Measurements from ENCODE around the gene DNASE1L1.

Gene DNASE1L1

DNA sequence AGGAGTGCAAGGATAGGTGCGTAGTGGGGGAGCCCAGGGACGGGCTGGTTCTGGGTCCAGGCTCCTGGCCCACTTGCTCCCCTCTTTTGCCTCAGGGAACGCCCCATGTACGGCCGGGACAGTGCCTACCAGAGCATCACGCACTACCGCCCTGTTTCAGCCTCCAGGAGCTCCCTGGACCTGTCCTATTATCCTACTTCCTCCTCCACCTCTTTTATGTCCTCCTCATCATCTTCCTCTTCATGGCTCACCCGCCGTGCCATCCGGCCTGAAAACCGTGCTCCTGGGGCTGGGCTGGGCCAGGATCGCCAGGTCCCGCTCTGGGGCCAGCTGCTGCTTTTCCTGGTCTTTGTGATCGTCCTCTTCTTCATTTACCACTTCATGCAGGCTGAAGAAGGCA, 28.3 kb downstream of the DNASE1L1 start:
- DNase-seq: no peak

DNA sequence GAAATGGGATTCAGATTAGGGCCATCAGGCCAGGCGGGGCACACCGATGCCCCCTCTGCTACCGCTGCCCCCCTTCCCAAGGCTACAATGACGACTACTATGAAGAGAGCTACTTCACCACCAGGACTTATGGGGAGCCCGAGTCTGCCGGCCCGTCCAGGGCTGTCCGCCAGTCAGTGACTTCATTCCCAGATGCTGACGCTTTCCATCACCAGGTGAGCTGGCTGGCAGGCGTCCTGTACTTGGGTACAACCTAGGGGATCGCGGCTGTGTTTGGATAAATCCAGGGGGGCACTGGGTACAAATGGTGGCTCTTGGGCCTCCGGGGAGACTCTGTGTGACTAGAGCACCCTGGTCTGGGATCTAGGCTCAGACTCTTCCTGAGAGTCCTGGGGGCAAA, 28.9 kb downstream of the DNASE1L1 start:
- DNase-seq: no peak

DNA sequence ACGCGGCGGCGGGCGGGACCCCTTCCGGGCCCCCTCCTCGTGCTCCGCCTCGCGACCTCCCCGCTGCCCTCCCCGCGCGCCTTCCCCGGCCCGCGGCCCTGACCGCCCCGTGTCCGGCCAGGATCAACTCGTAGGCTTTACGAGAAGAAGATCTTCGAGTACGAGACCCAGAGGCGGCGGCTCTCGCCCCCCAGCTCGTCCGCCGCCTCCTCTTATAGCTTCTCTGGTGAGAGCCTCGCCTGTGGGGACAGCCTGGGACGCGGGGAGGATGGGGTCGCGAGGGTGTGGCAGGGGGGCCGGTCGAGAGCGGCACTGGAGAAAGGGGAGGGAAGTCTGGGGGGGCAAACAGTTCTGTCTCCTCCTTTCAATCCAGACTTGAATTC, 29.5 kb downstream of the DNASE1L1 start:
- DNase-seq: no peak

GRCh38 chrX:154378799-154379568, 30.1 kb downstream of the DNASE1L1 start, which contains the start of gene EMD:
EMD (plus strand) TSS chrX:154379295; CDS start chrX:154379485, 190 bp downstream.
- peak; percentile 97 for DNase-seq

GRCh38 chrX:154378059-154378798, 30.8 kb downstream of the DNASE1L1 start:
- DNase-seq: peak; percentile 97

DNA sequence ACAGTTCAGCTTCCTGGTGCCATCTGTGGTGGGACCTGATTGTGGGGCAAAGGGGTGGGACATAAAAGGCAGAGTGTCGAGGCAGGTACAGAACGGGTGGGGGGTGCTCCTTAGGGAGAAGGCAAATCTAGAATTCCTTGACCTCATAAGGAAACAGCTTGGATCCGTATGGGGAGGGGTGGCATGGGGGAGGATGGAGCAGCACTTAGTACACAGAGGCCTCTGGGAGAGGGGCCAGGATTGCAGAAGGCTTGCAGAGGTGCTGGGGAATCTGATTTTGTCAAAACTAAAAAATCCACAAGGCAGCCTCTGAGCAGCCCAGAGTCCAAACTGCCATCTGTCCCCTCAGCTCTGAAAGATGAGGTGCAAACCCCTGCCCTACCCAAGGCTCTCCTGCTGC, 32.3 kb downstream of the DNASE1L1 start:
- DNase-seq: no peak

- no peak for DNase-seq
These were observed 33.9 kb downstream of the DNASE1L1 start for GRCh38 chrX:154375156-154375504.

DNA sequence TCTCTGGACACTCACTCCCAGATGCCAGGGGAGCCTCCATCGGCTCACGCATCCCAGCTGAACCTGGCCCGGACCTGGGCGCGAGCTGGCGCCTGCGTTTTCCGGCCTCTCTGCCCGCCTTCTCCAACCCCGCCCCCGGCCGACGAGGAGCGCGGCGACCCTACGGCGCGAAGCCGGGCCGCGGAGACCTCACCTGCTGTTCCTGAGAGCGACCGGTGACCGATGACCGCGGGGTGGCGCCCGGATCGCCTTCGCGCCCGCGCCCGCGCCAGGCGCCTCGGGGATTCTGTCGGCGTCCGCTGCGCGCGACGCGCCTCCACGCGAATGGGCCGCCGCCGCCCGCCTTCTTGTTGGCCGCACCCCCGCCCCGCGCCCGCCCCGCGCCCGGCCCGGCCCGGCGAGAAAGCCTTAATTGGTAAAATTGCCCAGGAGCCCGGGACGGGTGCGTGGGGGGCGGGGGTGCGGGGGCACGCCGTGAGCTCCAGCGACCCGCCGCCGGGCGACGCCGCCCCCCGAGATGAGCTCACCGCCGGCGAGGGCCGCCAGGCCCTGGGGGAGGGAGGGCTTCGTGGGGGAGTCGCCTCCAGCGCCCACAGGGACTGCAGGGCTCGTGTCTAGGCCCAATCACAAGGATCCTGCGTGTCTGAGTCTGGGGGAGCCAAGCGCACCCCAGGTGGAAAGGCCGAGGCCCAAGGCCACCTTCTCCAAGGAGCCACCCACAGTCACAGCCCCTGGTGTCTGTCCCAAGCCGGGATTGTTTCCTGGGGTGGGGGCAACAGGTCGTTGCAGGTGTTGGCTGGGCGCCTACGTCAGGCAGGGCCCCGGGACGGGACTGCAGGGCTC, 34.5 kb downstream of the DNASE1L1 start, which contains the start of gene FLNA:
TSS of gene FLNA (minus strand) at position 322 of the 843 bp plus-strand sequence. CDS start 3,389 bp downstream, outside the sequence.
- no peak for DNase-seq

- DNase-seq: no peak
These were observed 35.4 kb downstream of the DNASE1L1 start for GRCh38 chrX:154373340-154374306.

DNA sequence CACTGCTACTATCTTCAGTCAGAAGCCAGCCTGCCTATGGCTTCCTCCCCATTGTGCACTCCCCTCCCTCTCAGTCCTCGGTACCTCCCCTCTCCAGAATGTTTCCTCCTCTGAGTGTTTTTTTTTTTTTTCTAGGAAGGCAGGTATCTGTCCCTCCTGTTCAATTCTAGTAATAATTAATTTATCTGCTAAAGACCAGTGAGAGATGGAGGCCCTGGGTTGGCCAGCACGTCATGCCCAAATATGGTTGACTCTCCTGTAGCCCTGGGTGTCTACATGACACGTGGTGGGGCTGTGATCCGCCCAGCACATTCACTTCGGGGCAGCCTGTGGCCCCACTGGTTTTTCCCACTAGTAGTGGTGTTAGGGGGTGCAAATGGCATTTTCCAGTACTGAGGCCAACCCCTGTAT, 36.4 kb downstream of the DNASE1L1 start:
- no peak for DNase-seq

DNA sequence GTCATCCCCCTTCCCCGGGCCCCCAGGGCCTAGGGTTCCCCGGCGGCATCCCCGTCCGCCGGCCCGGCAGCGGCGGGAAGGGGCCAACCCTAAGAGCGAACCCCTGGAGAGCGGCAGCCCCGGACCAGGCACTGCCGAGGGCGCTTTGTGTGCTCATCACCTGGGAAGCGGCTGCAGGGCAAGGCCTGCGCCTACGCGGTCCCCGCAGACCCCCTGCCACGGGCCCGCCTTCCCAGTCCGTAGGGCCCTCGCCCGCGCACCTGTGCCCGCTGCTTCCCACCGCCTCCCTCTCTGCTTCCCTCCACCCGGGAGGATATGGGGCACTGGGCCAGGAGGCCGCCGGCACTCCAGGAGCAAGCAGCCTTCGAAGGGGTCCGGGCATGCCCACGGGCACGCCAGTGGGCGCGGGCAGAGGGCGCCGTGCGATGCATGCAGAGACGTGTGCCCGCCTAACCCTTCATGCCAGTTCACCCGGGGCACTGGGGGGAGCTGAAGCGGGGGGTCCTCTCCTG, 37.2 kb downstream of the DNASE1L1 start:
- DNase-seq: no peak

DNA sequence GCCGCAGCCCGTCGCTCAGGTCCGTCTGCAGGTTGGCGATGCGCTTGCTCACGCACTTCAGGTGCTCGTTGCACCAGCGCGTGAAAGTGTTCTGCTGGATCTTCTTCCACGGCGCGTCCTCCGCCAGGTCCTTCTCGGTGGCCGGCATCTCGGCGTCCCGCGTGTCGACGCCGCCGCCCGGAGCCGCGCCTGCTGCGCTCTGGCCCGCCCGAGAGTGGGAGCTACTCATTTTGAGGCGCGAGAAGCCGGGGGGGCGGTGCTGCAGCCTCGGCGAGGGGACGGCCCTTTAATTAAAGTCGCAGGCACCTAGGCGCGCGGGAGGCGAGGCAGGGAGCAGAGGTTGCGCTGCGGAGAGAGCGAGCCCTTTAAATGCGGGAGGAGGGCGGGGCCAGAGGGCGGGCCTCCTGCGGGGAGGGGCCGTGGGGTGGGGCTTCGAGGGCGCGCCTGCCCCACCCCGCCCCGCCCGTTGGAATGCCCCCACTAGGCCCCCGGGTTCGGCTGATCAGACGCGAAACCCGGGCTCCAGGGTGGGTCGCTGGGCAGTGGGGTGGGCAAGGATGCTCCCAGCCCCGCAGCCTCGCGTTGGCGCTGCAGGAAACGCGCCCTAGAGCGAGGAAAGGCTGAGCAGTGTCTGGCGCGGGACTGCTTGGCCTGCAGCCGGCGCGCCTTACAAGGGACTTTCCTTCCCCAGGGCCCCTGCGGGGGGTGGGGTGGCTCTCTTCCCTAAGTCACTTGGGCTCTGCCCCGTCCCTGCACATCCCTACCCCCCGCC, 37.9 kb downstream of the DNASE1L1 start:
- DNase-seq: peak; percentile 62

- DNase-seq: no peak
These were observed 38.6 kb downstream of the DNASE1L1 start for GRCh38 chrX:154370300-154371016.

- DNase-seq: no peak
These were observed 39.4 kb downstream of the DNASE1L1 start for GRCh38 chrX:154369449-154370299.

DNA sequence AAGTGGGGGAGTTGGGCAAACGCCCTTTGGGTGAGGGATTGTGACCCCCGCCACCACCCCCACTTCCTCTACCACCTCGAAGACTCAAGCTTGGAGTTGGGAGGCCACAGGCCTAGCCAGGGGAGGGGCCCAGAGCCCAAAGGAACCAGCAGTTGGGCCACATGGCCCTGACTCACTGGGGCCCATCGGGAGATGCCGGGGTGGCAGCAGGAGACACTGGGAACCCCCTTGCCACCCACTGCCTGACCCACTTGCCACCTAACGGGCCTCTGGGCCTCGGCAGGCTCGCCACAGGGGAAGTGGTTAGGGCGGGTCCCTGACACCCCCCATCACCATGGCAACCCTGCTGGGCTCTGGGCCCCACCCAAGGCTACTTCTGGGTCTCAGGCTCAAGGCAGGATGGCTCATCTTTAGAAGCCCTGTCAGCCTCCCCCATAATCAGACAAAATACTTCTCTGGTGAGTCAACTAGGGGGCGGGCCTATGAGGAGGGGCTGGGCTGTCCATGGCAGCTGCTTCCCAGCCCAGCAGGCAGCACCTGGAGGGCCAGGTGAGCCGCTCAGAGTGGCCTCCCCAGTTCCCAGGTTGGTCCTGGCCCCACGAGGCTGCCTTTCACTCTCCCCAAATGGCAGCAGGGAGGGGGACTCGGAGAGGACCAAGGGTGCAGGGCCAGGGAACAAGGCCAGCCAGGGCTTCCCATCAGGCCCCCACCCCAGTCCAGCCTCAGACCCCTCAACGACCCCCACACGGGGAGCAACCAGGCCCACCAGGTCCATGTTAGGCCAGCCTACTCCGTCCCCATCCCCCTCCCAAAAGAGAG, 40.2 kb downstream of the DNASE1L1 start:
- peak; percentile 36 for DNase-seq

GRCh38 chrX:154367474-154368308, 41.4 kb downstream of the DNASE1L1 start:
- DNase-seq: no peak

DNA sequence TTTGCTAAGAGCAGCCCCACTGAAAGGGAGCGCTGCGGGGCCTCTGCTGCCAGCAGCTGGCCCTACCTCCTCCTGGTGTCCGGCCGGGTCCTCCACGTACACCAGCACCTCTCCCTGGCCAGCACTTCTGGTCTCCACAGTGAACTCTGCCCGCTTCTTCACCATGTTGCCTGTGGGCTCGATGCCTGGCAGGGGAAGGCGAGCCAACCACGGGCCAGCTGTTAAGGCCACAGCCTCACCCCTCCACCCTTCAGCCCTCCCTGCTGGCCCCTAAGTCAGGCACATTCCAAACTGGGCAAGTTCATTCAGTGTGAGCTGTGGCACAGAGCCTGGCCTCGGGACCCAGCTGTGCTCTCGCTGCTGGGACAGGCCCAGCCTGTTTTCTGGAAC, 42.4 kb downstream of the DNASE1L1 start:
- no peak for DNase-seq

Data from KG1 (cell line).